Measurements from ENCODE around the gene PLCD1. TPM values are rescaled to one million over a fixed set of nuclear protein-coding genes. Genes with fewer than 3 reads are reported as not detected.

PLCD1 gene
- total RNA-seq, 1 donor from 2014 or later = 68.5 TPM

DNA sequence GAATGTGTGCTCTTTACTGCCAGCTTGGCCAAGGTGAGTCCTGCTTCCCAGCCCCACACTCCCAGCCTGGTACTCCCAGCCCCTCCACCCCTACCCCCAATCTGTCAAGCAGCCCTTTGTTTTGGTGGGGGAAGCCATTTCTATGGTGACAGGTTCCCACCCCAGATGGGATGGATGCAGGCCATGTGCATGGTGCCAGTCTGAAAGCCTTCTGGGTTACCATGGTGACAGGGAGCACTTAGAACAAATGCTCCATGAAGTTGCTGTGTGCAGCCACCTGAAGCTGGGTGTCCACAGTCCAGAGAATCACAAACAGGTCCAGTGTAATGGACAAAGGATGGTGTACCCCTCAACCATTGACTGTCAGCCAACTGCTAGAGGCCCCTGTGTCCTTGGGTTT lies 58.0 kb downstream of the PLCD1 start:
- Histone ChIP-seq H3K27me3 (no peaks in the 10 kb centered on the region), H3K27ac (no peak overlapping the region), H3K4me3 (no peak overlapping the region), H3K9me3 (no peaks in the 10 kb centered on the region), H3K4me1 (peaks cover 12% of the 10 kb centered on the region), H3K36me3 (peaks cover 0 to 10% of the 10 kb centered on the region in 2 donors)
- DNase-seq (ENCODE audit: extremely low spot score in 2 of 2) = no peak
- intact Hi-C loops (cut with DNase I) = loop anchor here (2.0 kb wide), 1 partner anchor 117 kb away; no protein-coding TSS in a partner anchor
- TF ChIP-seq POLR2AphosphoS5 (IDR thresholded peaks at IDR 0.05; ENCODE audit: insufficient read depth in 1 of 2, low read depth in 1 of 2) (no peak), POLR2A (IDR thresholded peaks at IDR 0.05) (no peak)
- TF ChIP-seq, protein P1, sequence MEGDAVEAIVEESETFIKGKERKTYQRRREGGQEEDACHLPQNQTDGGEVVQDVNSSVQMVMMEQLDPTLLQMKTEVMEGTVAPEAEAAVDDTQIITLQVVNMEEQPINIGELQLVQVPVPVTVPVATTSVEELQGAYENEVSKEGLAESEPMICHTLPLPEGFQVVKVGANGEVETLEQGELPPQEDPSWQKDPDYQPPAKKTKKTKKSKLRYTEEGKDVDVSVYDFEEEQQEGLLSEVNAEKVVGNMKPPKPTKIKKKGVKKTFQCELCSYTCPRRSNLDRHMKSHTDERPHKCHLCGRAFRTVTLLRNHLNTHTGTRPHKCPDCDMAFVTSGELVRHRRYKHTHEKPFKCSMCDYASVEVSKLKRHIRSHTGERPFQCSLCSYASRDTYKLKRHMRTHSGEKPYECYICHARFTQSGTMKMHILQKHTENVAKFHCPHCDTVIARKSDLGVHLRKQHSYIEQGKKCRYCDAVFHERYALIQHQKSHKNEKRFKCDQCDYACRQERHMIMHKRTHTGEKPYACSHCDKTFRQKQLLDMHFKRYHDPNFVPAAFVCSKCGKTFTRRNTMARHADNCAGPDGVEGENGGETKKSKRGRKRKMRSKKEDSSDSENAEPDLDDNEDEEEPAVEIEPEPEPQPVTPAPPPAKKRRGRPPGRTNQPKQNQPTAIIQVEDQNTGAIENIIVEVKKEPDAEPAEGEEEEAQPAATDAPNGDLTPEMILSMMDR (IDR thresholded peaks at IDR 0.05) = no peak

DNA sequence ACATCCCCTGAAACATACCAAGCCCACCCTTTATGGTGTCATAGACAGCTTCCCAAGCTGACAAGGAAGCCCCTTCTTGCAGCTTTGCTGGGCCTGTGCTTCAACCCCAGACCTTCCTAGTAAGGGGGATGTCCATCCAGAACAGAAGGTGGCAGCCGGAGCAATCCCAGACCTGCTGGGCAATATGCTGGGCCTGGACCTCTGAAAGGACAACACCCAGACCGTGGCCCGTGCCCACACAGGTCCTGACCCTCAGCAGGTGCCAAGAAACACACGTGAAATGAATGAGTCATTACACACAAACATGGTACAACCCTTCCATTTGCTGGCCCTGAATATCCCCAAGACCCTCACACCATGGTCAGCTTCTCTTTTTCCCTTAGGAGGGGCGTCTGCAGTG lies 58.6 kb downstream of the PLCD1 start:
- no peaks in the 10 kb centered on the region for H3K27me3 ChIP-seq
- H3K4me1 ChIP-seq = peaks cover 12% of the 10 kb centered on the region
- intact Hi-C loops (cut with DNase I) = loop anchor here (2.0 kb wide), 1 partner anchor 116 kb away; no protein-coding TSS in a partner anchor
- TF ChIP-seq, protein P1 (IDR thresholded peaks at IDR 0.05) = no peak
- TF ChIP-seq POLR2AphosphoS5 (IDR thresholded peaks at IDR 0.05; ENCODE audit: insufficient read depth in 1 of 2, low read depth in 1 of 2) = no peak
- no peak for TF ChIP-seq POLR2A (IDR thresholded peaks at IDR 0.05)
- H3K27ac ChIP-seq = no peak overlapping the region
- H3K36me3 ChIP-seq = peaks cover 0 to 3% of the 10 kb centered on the region in 2 donors
- H3K9me3 ChIP-seq = no peaks in the 10 kb centered on the region
- DNase-seq (ENCODE audit: extremely low spot score in 2 of 2) = no peak
- H3K4me3 ChIP-seq = no peak overlapping the region

DNA sequence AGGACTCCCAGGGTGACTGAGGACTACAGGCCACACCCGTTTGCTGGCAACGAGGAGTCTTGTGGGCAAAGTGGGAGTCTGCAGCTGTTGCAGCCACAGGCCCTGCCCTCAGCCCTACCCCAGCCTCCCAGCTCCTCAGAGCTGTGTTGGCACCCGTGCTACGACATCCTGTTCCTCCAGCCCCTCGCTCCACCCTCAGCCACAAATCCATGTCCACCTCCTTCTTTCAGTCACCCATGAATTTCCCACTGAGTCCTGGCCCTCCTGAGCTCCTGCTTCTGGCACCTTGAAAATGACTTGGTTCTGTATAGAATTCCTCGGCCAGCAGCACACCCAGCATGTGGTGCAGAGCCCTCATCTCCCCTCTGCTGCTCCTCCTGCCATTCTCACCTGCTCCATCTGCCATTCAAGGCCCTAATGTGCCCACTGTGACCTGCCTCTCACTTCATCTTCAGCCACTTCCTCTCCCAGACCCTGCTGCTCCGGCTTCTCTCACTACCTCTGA lies 59.8 kb downstream of the PLCD1 start:
- Histone ChIP-seq H3K9me3 (no peaks in the 10 kb centered on the region), H3K4me3 (no peak overlapping the region), H3K36me3 (no peaks in the 10 kb centered on the region), H3K27me3 (no peaks in the 10 kb centered on the region), H3K27ac (no peak overlapping the region), H3K4me1 (peaks cover 12% of the 10 kb centered on the region)
- intact Hi-C loops (cut with DNase I) = loop anchor here (2.0 kb wide), 1 partner anchor 115 kb away; no protein-coding TSS in a partner anchor
- DNase-seq (ENCODE audit: extremely low spot score in 2 of 2) = no peak
- TF ChIP-seq, protein P1 (IDR thresholded peaks at IDR 0.05) = no peak
- TF ChIP-seq POLR2AphosphoS5 (IDR thresholded peaks at IDR 0.05; ENCODE audit: insufficient read depth in 1 of 2, low read depth in 1 of 2) = no peak
- no peak for TF ChIP-seq POLR2A (IDR thresholded peaks at IDR 0.05)

DNA sequence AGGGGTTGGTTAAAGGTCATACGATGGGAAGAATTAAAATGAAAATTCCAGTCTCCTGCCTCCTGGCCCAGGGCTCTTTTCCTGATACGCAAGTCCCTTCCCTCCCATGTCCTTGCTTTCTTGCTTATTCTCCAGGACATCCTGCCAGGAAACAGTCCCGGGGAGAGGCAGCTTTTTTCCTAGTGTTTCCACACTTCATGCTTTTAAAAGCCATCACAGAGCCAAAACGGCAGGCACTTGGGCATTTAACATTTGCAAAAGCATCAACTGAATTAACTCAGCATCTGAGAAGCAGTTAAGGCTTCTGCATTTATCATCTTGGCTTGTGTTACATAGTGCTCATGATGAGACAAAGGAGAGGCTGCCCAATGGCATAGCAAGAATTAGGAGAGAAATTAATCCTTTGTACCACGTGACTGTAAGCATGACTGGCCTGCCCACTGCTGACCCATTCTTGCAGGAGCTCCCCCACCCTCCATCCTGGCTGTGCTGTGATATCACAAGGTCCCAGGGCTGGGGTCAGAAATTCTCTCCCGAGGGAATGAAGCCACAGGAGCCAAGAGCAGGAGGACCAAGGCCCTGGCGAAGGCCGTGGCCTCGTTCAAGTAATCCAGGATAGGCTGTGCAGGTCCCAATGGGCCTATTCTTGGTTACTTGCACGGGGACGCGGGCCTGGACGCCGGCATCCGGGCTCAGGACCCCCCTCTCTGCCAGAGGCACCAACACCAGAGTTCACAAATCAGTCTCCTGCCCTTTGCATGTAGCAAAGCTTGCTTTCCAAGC lies 60.4 kb downstream of the PLCD1 start:
- Histone ChIP-seq H3K36me3 (no peaks in the 10 kb centered on the region), H3K27ac (no peak overlapping the region), H3K27me3 (no peaks in the 10 kb centered on the region), H3K4me3 (no peak overlapping the region), H3K9me3 (no peaks in the 10 kb centered on the region), H3K4me1 (peaks cover 12% of the 10 kb centered on the region)
- no peak for DNase-seq (ENCODE audit: extremely low spot score in 2 of 2)
- intact Hi-C loops (cut with DNase I) = no loop called here
- TF ChIP-seq POLR2AphosphoS5 (IDR thresholded peaks at IDR 0.05; ENCODE audit: insufficient read depth in 1 of 2, low read depth in 1 of 2) (no peak), POLR2A (IDR thresholded peaks at IDR 0.05) (no peak)
- TF ChIP-seq, protein P1 (IDR thresholded peaks at IDR 0.05) = no peak

DNA sequence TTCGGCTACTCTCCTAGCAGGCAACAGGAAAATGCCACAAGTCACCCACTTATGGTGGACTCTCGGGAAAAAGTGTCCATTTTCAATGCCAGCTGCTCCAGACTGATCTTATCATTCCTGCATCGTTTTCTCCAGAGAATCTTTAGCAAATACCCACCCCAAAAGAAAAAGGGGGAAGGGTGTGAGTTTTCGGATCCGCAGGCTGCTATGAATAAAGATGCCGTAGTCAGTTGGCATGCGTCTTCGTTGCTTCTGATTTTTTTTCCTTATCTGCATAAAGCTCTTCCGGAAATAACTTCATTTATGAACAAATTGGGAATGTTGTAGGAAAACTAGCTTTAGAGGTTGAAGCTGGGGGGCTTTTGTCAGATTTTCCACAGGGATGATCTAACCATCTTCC lies 61.2 kb downstream of the PLCD1 start:
- intact Hi-C loops (cut with DNase I) = no loop called here
- H3K4me1 ChIP-seq = peaks cover 13% of the 10 kb centered on the region
- H3K36me3 ChIP-seq = no peaks in the 10 kb centered on the region
- TF ChIP-seq POLR2AphosphoS5 (IDR thresholded peaks at IDR 0.05; ENCODE audit: insufficient read depth in 1 of 2, low read depth in 1 of 2) = no peak
- TF ChIP-seq POLR2A (IDR thresholded peaks at IDR 0.05) = no peak
- TF ChIP-seq, protein P1 (IDR thresholded peaks at IDR 0.05) = no peak
- no peaks in the 10 kb centered on the region for H3K27me3 ChIP-seq
- no peak overlapping the region for H3K27ac ChIP-seq
- no peak overlapping the region for H3K4me3 ChIP-seq
- DNase-seq (ENCODE audit: extremely low spot score in 2 of 2) = no peak
- H3K9me3 ChIP-seq = no peaks in the 10 kb centered on the region

Measured in vagina (tissue), 2 donors.